ENCODE measurements around the gene MBOAT7. TPM values are rescaled to one million over a fixed set of nuclear protein-coding genes. Genes with fewer than 3 reads are reported as not detected.

MBOAT7 gene
- total and polyA plus RNA-seq, 2 of the 8 experiments (the other 6 are each of a cell fraction or from before 2014, with no cell fraction given): 85.5 to 90.9 TPM

GRCh38 chr19:54173951-54174834, 15.2 kb downstream of the MBOAT7 start:
- Histone ChIP-seq H4K20me1 (replicated peaks in 1 of 2; ENCODE audit: control insufficient read depth in 1 of 2, insufficient read depth in 2 of 2, low read length in 2 of 2) (peaks cover 7 to 9% of the 10 kb centered on the region in 2 experiments), H3K4ac (replicated peaks; ENCODE audit: insufficient read length, low read depth, low read length) (no peak overlapping the region), H3K36me3 (ENCODE audit: control insufficient read depth in 2 of 4, insufficient read depth in 4 of 4, low read length in 3 of 4) (peaks cover 0 to 3% (median 0%) of the 10 kb centered on the region in 4 experiments; a peak in 3 of 8 replicates), H2BK20ac (ENCODE audit: low read length) (no peak overlapping the region), H4K5ac (ENCODE audit: insufficient read length, low read depth, low read length) (no peak overlapping the region), H3K27me3 (replicated peaks in 1 of 4; ENCODE audit: control insufficient read depth in 3 of 4, extremely low read depth in 1 of 4, insufficient read depth in 3 of 4, low read length in 3 of 4) (no peaks in the 10 kb centered on the region), H2AK5ac (ENCODE audit: low read depth, low read length) (no peak overlapping the region), H3K27ac (ENCODE audit: low read depth, low read length) (no peak overlapping the region), H2BK12ac (ENCODE audit: low read depth, low read length) (no peak overlapping the region), H4K91ac (replicated peaks; ENCODE audit: insufficient read length, low read length) (no peak overlapping the region), H3K56ac (replicated peaks; ENCODE audit: insufficient read length, low read depth, low read length) (no peak overlapping the region), H2BK5ac (ENCODE audit: low read depth, low read length) (no peak overlapping the region), H3K9ac (replicated peaks in 1 of 4; ENCODE audit: extremely low read depth in 1 of 4, low read depth in 3 of 4, low read length in 3 of 4) (no peak overlapping the region), H3K18ac (ENCODE audit: extremely low read depth, low read length) (no peak overlapping the region), H3K79me1 (ENCODE audit: low read depth, low read length) (no peaks in the 10 kb centered on the region), H3K14ac (ENCODE audit: insufficient read length) (no peak overlapping the region), H2BK15ac (ENCODE audit: low read length) (no peak overlapping the region), H3K23ac (ENCODE audit: insufficient read length) (no peak overlapping the region), H3K9me3 (ENCODE audit: insufficient read depth in 2 of 2, low read depth in 1 of 2, low read length in 1 of 2) (no peaks in the 10 kb centered on the region), H3K23me2 (ENCODE audit: low read depth, low read length) (no peaks in the 10 kb centered on the region; the same call in 1 of the 2 replicates), H3K79me2 (ENCODE audit: control insufficient read depth in 1 of 2, insufficient read depth in 2 of 2, low read length in 2 of 2) (no peaks in the 10 kb centered on the region), H3K4me1 (replicated peaks in 1 of 4; ENCODE audit: control insufficient read depth in 3 of 4, insufficient read depth in 4 of 4, low read length in 3 of 4) (peaks cover 0 to 7% (median 3%) of the 10 kb centered on the region in 4 experiments; a peak in 6 of 7 replicates), H4K8ac (ENCODE audit: extremely low read depth, insufficient read depth, low read length) (no peak overlapping the region), H2BK120ac (replicated peaks; ENCODE audit: low read depth, low read length) (no peak overlapping the region), H2AFZ (ENCODE audit: low read length) (no peak overlapping the region), H3K4me2 (ENCODE audit: insufficient read depth in 1 of 2, low read depth in 2 of 2, low read length in 2 of 2) (no peak overlapping the region; a peak in 1 of 4 replicates), H3K4me3 (ENCODE audit: extremely low read depth in 1 of 4, insufficient read depth in 2 of 4, low read depth in 3 of 4, low read length in 4 of 4) (no peak overlapping the region)
- WGBS, 2 experiments (ENCODE audit: extremely low coverage in 1 of 2, insufficient coverage in 1 of 2, insufficient read length in 1 of 2, insufficient replicate concordance in 2 of 2, low coverage in 1 of 2, low lambda C conversion rate in 2 of 2, missing lambda C conversion rate in 1 of 2): 91% methylated on average over 20 of the region's 25 CpGs; no CpG with 5 or more reads in 1 of the 2 experiments
- ChIA-PET POLR2A (ENCODE audit: partially characterized antibody) (interaction anchor here (0.7 to 6.7 kb wide), 14 partner anchors 9 to 242 kb away, joined by 3 to 55 read pairs (median 6); partner anchors contain the start of genes CNOT3, LENG1, MBOAT7 and RPS9), CTCF (ENCODE audit: partially characterized antibody) (interaction anchor here (0.6 to 2.6 kb wide), 8 partner anchors 10 to 1286 kb away, joined by 3 to 8 read pairs (median 6); partner anchors contain the start of genes LENG1 and RPS9)
- TF ChIP-seq NRF1 (IDR thresholded peaks at IDR 0.05; ENCODE audit: low read depth, low read length) (no peak), MAFK (IDR thresholded peaks at IDR 0.05; ENCODE audit: low read depth, low read length) (no peak), POLR2A (IDR thresholded peaks at IDR 0.05; ENCODE audit: control extremely low read depth in 1 of 2, low read depth in 2 of 2, low read length in 2 of 2) (peak in 1 of 2 experiments; percentile 47; a peak in 1 of 3 replicates)
- no peak for FAIRE-seq
- no peak for DNase-seq (ENCODE audit: low read depth in 1 of 2, low spot score in 2 of 2)
